HG03469 (cell line): Measurements from ENCODE around the gene RERE.

ENCODE experiments used
- ATAC-seq: cut with Tn5 transposase; IDR thresholded peaks from one replicate; pipeline ENCODE4 v1.9.1; 2021; ENCODE audit warnings: mild to moderate bottlenecking, moderate library complexity, moderate number of reproducible peaks; ENCODE audit not compliant: unreplicated experiment

The RERE gene

GRCh38 chr1:8345621-8346415, 471.6 kb downstream of the RERE start:
- ATAC-seq: no peak

GRCh38 chr1:8344893-8345507, 472.4 kb downstream of the RERE start:
- no peak for ATAC-seq

DNA sequence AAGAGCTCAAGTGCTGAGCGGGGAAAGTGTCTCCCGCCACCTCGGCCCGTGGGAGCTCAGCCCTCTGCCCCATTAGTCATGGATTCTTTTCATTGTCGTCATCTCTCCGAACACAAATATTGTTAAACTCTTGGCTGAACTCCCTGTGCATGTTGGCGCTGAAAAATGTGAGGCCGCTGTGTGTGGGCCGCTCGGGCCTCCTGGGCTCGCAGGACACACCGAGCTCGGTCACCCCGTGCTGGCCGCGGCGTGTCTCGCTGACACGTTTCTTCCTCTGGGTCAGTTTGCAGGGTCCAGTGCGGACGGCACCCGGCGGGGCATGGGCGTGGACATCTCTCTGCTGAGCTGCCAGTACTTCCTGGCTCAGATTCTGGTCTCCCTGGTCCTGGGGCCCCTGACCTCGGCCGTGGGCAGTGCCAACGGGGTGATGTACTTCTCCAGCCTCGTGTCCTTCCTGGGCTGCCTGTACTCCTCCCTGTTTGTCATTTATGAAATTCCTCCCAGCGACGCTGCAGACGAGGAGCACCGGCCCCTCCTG, 473.9 kb downstream of the RERE start:
- no peak for ATAC-seq

DNA sequence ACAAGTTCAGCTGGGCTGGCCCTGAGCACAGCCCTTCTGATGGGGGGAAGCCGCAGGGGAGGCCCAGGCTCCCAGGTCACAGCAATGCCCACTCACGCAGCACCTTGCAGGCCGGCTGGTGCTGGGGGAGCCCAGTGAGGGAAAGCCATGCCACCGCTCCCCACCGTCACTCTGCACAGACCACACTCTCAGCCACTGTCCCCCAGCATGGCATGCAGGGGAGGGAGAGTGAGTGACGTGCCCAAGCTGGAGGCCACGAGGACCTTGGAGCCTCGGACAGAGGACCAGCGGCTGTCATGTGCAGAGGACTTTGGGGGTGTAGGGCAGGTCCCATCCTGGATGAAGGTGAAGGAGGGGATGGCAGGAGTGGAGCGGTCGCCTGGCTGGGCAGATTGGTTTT, 474.4 kb downstream of the RERE start:
- no peak for ATAC-seq

DNA sequence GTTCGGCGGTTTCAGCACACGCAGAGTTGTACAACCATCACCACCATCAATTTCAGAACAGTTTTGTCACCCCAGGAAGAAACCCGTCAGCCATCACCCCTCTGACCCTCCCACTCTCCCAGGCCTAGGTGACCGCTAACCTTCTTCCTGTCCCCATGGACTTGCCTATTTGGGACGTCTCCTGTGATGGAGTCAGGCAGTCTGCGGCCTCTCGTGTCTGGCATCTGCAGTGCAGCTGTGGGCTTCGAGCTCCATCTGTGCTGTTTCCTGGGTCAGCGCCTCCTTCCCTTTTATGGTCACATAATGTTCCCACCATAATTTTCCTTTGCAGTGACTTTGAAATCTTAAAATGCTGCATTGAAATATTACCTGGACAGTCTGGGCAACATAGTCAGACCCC, 475.1 kb downstream of the RERE start:
- ATAC-seq: no peak

DNA sequence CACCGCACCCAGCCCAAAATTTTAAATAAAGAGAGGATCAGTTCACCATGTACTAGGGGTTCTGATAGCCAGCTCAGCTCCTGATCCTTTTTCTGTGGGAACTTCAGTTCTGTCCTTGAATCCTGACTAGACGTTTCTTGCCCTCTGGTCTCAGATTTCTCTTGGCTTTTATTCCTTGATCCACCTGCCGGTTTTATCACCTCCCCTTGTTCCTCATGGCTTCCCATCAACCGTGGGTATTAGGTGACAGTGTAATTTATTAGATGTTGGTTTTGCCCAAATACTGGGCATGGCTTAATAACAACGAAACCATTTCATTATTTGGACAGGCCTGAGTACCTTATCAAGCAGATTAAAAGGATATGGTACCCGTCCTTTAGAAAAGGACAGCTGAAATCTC, 477.0 kb downstream of the RERE start:
- ATAC-seq: no peak

- no peak for ATAC-seq
Observed at GRCh38 chr1:8339203-8339600, 478.2 kb downstream of the RERE start.

DNA sequence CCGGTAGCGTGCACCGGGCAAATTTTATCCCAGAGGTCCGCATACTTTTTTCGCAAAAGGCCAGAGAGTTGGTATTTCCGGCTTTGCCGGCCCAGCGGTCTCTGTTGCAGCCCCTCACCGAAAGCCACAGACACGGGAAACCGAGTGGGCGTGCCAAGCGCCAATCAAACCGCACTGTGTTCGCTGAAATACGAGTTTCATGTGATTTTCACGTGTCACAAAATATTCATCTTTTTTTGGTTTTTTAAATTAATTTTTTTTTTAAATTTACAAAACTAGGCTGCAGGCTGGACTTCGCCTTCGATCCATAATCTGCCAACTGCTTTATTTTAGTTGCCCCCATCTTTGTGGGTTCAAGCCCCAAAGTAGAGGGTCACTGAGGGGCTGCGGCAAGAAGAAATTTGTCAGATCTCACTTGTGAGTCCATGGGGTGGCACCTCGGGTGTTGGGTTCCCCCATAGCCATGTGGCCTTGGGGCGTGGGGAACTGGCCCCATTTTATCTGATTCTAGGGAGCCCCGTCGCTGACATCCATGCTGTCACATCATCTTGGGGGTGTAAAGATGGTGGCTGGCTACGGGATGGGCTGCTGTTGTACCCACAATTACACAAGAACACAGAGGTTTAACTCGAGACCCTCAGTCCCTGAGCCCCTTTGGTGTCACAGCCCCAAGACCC, 478.8 kb downstream of the RERE start:
- ATAC-seq: no peak

- ATAC-seq: no peak
Observed at GRCh38 chr1:8337776-8338525, 479.5 kb downstream of the RERE start.

DNA sequence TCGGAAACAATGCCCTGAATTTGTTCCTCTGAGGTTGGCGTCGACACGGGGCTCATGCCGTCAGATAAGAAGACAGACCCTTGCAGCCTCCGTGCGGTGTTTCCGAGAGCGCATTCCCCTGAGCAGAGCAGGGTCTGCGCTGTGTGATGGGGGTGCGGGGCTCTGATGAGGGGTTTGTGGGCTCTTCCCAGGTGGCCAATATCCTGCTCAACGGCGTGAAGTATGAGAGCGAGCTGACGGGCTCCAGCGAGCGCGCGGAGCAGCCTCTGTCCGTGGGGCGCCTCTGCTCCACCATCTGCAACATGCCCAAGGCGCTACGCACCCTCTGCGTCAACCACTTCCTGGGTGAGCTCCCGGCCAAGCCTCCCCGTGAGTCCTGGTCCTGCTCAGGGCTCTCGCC, 482.2 kb downstream of the RERE start:
- ATAC-seq: no peak

GRCh38 chr1:8334106-8334851, 483.2 kb downstream of the RERE start:
- no peak for ATAC-seq

DNA sequence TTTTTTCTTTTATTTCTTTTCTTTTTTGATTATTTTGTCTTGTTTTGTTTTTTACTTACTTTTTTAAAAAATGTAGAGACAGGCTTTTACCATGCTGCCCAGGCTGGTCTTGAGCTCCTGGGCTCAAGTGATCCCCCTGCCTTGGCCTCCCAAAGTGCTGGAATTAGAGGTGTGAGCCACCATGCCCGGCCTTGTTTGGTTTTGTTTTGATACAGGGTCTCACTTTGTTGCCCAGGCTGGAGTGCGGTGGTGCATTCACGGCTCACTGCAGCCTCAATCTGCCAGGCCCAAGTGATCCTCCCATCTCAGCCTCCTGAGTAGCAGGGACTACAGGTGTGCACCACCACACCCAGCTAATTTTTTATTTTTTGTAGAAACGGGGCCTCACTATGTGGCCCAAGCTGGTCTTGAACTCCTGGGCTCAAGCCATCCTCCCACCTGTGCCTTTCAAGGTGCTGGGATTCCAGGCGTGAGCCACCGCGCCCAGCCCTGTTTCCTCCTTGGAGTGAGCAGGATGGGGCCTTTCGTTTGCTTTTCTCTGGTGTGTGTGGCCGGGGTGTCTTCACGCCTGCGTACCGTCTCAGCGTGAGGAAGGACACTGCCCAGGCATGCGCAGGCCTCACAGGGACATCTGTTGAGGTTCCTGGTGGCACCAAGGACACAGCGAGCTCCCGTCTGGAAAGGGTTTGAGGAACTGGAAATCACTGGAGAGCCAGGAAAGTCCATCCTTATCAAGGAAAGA, 484.0 kb downstream of the RERE start:
- no peak for ATAC-seq

- no peak for ATAC-seq
Observed at GRCh38 chr1:8332806-8333205, 484.6 kb downstream of the RERE start.

DNA sequence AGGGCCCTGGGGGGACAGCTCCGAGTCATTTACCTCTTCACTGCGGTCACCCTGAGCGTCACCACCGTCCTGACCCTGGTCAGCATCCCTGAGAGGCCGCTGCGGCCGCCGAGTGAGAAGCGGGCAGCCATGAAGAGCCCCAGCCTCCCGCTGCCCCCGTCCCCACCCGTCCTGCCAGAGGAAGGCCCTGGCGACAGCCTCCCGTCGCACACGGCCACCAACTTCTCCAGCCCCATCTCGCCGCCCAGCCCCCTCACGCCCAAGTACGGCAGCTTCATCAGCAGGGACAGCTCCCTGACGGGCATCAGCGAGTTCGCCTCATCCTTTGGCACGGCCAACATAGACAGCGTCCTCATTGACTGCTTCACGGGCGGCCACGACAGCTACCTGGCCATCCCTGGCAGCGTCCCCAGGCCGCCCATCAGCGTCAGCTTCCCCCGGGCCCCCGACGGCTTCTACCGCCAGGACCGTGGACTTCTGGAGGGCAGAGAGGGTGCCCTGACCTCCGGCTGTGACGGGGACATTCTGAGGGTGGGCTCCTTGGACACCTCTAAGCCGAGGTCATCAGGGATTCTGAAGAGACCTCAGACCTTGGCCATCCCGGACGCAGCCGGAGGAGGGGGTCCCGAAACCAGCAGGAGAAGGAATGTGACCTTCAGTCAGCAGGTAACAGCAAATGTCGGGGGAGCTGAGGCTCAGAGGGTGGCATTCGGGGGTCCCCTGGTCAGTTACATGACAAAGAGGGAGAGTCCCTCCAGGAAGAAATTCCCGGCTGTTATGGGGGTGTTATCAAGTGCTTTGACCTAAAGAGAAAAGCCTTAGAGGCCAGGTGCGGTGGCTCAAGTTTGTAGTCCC, 486.9 kb downstream of the RERE start:
- no peak for ATAC-seq

DNA sequence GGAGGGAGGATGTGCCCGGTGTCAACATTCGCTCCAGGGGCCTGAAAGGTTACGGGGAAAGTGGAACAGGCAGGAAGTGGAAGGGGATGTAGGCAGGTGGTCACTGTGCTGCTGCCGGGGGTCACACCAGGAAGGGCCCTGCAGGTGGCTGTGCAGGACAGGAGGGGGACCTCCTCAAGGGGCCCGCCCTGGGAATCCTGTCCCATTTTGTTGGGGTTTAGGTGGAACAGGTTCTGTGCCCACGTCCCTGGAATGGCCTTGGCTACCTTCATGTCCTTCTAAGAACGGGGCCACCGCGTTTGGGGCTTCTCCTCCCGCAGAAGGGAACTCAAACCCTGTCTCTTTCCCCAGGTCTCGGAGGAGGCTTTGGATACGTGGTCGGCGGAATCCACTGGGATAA, 487.6 kb downstream of the RERE start:
- ATAC-seq: no peak

GRCh38 chr1:8329439-8329838, 488.0 kb downstream of the RERE start:
- no peak for ATAC-seq

- ATAC-seq: no peak
Observed at GRCh38 chr1:8328271-8328670, 489.2 kb downstream of the RERE start.

DNA sequence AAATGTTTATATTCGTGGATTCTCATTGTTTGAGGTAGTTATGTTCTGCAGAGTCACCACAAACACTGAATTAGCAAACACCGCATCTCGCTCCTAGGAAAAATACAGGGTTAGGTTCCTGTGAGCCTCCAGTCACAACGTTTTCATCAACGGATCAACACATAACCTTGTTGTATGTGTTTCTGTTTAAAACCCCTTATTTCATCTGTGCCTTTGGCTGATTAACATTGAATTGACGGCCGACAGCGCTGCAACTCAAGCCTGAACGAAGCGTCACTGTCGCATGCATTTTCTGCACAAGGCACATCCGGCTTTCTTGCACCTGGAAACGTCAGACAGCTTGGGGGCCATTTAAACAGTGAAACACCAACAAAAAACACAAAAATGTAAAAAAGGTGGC, 491.2 kb downstream of the RERE start:
- no peak for ATAC-seq

- ATAC-seq: no peak
Observed at GRCh38 chr1:8325771-8326170, 491.7 kb downstream of the RERE start.
